ENCODE measurements around the gene OSBPL1A. TPM values are rescaled to one million over a fixed set of nuclear protein-coding genes. Genes with fewer than 3 reads are reported as not detected.

OSBPL1A gene
- total and polyA plus RNA-seq, 5 donors, result 45.9 to 88.6 (median 72.9) TPM

Small RNA genes within 50 kb of the gene (microRNA-seq; reads per million reads assigned to microRNA genes)
- 0 to 1.6 reads per million in 2 donors for gene MIR320C2

Other genes starting within 250 kb of the OSBPL1A start
- 10 to 100 TPM; 21.3 to 29.8 (median 22.3) TPM for gene IMPACT, start 28.8 kb upstream of the OSBPL1A start, total RNA-seq
- 11.9 TPM for gene IMPACT, start 28.8 kb upstream of the OSBPL1A start, polyA plus RNA-seq
- not detected for gene HRH4, start 62.8 kb upstream of the OSBPL1A start, total RNA-seq
- not detected for gene HRH4, start 62.8 kb upstream of the OSBPL1A start, polyA plus RNA-seq